HL-60 (cell line): ENCODE data around the gene ADIRF.

ENCODE experiments used
- TF ChIP-seq, protein P1 (sequence below): IDR thresholded peaks from 2 replicates; pipeline ENCODE4 v1.6.1; 2012; ENCODE audit warnings: low read depth; ENCODE audit not compliant: insufficient replicate concordance
- TF ChIP-seq, protein P2 (sequence below): IDR thresholded peaks from one replicate; pipeline ENCODE4 v1.5.1; 2011; ENCODE audit warnings: low read length, control low read depth, inconsistent platforms; ENCODE audit not compliant: insufficient read depth

DNA sequence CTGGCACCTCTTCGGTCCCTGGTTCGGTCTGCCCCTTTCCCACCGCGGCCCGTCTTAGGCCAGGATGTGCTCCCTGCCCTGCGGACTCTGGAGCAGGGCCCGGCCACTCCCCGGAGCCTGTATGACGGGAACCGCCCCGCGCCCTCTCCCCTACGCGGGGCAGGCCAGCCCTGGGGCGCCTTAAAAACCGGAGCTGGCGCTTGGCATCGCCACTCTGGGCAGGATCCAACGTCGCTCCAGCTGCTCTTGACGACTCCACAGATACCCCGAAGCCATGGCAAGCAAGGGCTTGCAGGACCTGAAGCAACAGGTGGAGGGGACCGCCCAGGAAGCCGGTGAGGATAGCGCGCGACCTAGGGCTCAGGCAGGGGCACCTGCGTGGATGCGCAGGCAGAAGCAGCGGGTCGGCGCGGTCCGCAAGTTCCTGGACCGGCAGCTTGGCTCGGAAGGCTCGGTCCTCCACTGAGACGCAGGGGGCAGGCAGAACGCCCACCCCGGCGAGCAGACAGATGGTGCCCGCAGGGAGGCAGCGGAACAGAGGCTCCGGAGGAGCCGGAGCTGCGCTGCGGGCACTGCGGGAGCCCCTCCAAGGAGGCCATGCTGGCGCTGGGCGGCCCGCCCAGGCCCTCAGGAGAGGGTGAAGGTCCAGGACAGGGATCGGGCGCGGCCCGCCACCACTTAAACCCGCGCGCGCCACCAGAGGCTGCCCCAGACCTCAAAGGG, at the start of gene ADIRF:
- TF ChIP-seq, protein P1, sequence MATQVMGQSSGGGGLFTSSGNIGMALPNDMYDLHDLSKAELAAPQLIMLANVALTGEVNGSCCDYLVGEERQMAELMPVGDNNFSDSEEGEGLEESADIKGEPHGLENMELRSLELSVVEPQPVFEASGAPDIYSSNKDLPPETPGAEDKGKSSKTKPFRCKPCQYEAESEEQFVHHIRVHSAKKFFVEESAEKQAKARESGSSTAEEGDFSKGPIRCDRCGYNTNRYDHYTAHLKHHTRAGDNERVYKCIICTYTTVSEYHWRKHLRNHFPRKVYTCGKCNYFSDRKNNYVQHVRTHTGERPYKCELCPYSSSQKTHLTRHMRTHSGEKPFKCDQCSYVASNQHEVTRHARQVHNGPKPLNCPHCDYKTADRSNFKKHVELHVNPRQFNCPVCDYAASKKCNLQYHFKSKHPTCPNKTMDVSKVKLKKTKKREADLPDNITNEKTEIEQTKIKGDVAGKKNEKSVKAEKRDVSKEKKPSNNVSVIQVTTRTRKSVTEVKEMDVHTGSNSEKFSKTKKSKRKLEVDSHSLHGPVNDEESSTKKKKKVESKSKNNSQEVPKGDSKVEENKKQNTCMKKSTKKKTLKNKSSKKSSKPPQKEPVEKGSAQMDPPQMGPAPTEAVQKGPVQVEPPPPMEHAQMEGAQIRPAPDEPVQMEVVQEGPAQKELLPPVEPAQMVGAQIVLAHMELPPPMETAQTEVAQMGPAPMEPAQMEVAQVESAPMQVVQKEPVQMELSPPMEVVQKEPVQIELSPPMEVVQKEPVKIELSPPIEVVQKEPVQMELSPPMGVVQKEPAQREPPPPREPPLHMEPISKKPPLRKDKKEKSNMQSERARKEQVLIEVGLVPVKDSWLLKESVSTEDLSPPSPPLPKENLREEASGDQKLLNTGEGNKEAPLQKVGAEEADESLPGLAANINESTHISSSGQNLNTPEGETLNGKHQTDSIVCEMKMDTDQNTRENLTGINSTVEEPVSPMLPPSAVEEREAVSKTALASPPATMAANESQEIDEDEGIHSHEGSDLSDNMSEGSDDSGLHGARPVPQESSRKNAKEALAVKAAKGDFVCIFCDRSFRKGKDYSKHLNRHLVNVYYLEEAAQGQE: no peak
- TF ChIP-seq, protein P2, sequence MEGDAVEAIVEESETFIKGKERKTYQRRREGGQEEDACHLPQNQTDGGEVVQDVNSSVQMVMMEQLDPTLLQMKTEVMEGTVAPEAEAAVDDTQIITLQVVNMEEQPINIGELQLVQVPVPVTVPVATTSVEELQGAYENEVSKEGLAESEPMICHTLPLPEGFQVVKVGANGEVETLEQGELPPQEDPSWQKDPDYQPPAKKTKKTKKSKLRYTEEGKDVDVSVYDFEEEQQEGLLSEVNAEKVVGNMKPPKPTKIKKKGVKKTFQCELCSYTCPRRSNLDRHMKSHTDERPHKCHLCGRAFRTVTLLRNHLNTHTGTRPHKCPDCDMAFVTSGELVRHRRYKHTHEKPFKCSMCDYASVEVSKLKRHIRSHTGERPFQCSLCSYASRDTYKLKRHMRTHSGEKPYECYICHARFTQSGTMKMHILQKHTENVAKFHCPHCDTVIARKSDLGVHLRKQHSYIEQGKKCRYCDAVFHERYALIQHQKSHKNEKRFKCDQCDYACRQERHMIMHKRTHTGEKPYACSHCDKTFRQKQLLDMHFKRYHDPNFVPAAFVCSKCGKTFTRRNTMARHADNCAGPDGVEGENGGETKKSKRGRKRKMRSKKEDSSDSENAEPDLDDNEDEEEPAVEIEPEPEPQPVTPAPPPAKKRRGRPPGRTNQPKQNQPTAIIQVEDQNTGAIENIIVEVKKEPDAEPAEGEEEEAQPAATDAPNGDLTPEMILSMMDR: no peak
